T-helper 1 cell treated with Interleukin-12 subunit alpha and Interleukin-12 subunit beta and Interleukin-4 antibody, amounts not matched to agents 30 ng/mL and 1 ng/mL, for 36 hours (primary cell): ENCODE data around the gene MOB1B. TPM values are rescaled to one million over a fixed set of nuclear protein-coding genes. Genes with fewer than 3 reads are reported as not detected.
"Not testable (repeated sequence)": the region's sequence is repeated elsewhere in the genome, so short reads cannot be mapped to it uniquely, and the experiment has no call there.

Experiments
- intact Hi-C: fragments of 100-400 bp; cut with micrococcal nuclease; formaldehyde crosslinking; loops from one replicate; pipeline ENCODE4 v1.15.1; 2024
- total RNA-seq: library from RNA; stranded (reverse); gene quantifications from 2 replicates; pipeline ENCODE4 v1.2.3, GENCODE V29; 2022

MOB1B gene
- total RNA-seq, 1 donor from 2014 or later: 20.2 TPM

GRCh38 chr4:71004281-71004851 is 102.2 kb downstream of the MOB1B start:
- intact Hi-C loops: no loop called here

- intact Hi-C loops: loop anchor here (5.0 kb wide), 1 partner anchor 253 kb away; no protein-coding TSS in a partner anchor
Measured at GRCh38 chr4:71005025-71005424, 102.9 kb downstream of the MOB1B start.

DNA sequence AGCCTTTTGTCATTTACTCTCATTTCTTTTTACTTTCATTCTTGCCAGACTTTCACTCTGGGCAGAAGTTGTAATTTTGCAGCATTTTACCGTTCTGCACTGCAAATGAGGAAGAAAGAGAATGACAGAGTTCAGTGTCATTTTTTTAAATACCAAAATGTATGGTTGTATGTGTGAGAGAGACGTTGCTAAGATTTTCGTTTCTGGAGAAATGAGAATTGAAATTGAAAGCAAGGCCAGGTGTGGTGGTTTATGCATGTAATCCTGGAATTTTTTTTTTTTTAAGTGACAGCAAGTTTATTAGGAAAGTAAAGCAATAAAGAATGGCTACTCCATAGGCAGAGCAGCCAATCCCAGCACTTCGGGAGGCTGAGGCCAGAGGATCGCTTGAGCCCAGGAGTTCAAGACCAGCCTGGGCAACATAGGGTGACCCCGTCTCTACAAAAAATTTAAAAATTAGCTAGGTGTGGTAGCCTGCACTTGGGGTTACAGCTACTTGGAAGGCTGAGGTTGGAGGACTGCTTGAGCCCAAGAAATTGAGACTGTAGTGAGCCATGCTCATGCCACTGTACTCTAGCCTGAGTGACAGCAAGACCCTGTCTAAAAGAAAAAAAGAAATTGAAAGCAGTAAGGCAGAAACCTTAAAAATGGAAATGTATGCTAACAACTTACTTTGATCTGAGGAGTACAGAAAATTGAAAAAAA is 104.2 kb downstream of the MOB1B start:
- intact Hi-C loops: loop anchor here (1.0 to 5.0 kb wide), 7 partner anchors 12 to 382 kb away; partner anchors contain the start of genes GRSF1, MOB1B and UTP3

DNA sequence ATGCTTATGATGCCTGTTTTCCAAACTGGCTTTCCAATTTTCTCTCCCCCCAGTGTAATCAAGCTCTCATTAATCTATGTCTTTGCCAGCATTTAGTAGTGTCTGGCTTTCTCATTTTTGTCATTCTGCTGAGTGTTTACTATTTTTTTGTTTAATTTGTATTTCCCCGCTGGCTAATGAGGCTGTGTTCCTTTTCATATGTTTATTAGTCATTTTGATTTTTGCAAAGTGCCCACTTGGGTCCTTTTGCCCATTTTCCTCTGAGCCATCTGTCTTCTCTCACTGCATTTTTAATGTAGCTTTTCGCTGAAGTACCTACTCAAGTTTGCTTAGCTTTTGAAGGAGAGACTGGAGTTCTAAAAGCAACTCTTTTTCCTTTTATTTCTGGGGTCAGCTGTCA is 106.0 kb downstream of the MOB1B start:
- intact Hi-C loops: loop anchor here (5.0 kb wide), 1 partner anchor 256 kb away; no protein-coding TSS in a partner anchor

GRCh38 chr4:71009086-71009485 is 106.9 kb downstream of the MOB1B start:
- intact Hi-C loops: loop anchor here (1.0 to 5.0 kb wide), 2 partner anchors 257 to 304 kb away; no protein-coding TSS in a partner anchor

GRCh38 chr4:71009890-71010588 is 107.9 kb downstream of the MOB1B start:
- intact Hi-C loops: loop anchor here (1.0 to 5.0 kb wide), 6 partner anchors 108 to 409 kb away; partner anchors contain the start of genes GRSF1 and MOB1B

GRCh38 chr4:71011451-71011850 is 109.3 kb downstream of the MOB1B start:
- intact Hi-C loops: no loop called here

GRCh38 chr4:71017391-71017790 is 115.2 kb downstream of the MOB1B start:
- intact Hi-C loops: not testable (repeated sequence)

DNA sequence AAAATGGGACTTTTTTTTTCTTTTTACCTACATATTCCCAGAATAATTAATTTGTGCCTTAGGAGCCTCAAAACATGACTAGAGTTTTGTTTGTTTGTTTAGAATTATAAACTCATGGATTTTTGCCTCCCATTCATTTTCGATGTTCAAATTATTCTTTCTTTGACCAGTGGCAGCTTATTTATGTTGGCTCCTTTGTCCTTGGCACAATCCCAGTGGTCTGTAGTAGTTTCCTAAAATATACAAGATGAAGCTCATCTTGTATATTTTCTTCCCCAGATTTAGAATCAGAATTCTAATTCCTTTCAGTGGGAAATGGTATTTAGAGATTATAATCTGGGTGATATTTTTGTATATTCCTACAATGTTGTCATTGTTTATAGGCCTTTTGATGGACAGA is 118.4 kb downstream of the MOB1B start:
- intact Hi-C loops: no loop called here

DNA sequence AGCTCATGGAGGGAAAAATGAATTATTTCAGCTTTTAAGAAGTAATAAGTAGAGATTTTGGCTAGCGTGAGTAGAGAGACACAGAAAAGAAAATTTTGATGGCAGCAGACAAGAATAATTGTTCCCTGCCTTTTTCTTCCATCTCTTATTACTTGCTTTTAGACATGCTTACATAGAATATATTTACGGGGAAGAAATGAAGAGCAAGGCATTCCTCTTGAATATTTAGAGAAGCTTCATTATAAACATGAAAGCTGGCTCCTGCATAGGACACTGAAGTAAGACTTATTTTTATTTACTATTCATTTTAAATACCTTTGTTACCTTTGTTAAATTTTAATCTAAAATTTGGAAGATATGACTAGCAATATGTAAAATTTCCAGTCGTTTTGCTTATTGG is 123.5 kb downstream of the MOB1B start:
- intact Hi-C loops: no loop called here

DNA sequence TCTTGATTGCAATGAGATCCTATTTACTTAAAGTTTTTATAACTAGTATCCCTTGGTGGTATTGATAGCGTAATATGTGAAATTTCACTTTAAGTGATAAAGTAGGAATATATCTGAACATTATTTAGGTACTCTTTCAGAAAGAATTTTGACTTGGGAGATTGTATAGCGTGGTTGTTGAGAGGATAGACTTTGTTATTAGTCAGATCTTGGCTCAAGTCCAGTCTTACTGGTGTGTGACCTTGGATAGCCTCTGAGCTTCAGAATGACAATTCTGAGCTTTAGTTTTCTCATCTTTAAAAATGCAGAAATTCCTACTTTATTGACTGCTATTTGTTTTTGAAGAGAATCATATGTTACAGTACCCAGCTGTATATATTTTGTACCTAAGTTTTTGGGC is 123.9 kb downstream of the MOB1B start:
- intact Hi-C loops: no loop called here

GRCh38 chr4:71027611-71028010 is 125.4 kb downstream of the MOB1B start:
- intact Hi-C loops: no loop called here

- intact Hi-C loops: no loop called here
Measured at GRCh38 chr4:71029504-71029903, 127.3 kb downstream of the MOB1B start.

DNA sequence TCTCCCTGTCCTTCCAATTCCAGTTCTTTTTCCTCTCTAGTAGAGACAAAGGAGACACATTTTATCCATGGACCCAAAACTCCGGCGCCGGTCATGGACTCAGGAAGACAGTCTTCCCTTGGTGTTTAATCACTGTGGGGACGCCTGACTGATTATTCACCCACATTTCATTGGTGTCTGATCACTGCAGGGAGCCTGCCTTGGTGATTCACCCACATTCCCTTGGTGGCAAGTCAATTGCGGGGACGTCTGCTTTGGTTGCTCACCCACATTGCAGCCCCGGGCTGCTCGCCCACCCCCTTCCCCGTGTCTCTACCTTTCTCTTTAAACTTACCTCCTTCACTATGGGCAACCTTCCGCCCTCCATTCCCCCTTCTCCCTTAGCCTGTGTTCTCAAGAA is 129.9 kb downstream of the MOB1B start:
- intact Hi-C loops: not testable (repeated sequence)

Other genes starting within 250 kb of the MOB1B start
- gene JCHAIN, start 235.9 kb upstream of the MOB1B start, total RNA-seq: not detected in 2 replicates
- gene UTP3, start 213.8 kb upstream of the MOB1B start, total RNA-seq: 30.5 and 32.4 TPM in 2 replicates
- 9.3 and 13.5 TPM in 2 replicates for gene RUFY3, start 180.4 kb upstream of the MOB1B start, total RNA-seq
- 70.0 and 71.3 TPM in 2 replicates for gene GRSF1, start 62.5 kb upstream of the MOB1B start, total RNA-seq
- gene DCK, start 91.3 kb downstream of the MOB1B start, total RNA-seq: 68.1 and 71.8 TPM in 2 replicates